Fibroblast of skin of abdomen (primary cell): ENCODE measurements around the gene SLC16A12. TPM values are rescaled to one million over a fixed set of nuclear protein-coding genes. Genes with fewer than 3 reads are reported as not detected.

ENCODE experiments used
- DNase-seq: peaks from one replicate; pipeline ENCODE4 v3.0.0-alpha.2; 2013
- polyA plus RNA-seq, 2 experiments: library from polyadenylated mRNA; unstranded; fragments of 120-200 nt; gene quantifications; one replicate each; pipeline ENCODE4 v1.2.1, GENCODE V29; 2013; ENCODE audit not compliant: insufficient read length in 2 of 2

The SLC16A12 gene, protein sequence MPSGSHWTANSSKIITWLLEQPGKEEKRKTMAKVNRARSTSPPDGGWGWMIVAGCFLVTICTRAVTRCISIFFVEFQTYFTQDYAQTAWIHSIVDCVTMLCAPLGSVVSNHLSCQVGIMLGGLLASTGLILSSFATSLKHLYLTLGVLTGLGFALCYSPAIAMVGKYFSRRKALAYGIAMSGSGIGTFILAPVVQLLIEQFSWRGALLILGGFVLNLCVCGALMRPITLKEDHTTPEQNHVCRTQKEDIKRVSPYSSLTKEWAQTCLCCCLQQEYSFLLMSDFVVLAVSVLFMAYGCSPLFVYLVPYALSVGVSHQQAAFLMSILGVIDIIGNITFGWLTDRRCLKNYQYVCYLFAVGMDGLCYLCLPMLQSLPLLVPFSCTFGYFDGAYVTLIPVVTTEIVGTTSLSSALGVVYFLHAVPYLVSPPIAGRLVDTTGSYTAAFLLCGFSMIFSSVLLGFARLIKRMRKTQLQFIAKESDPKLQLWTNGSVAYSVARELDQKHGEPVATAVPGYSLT
- polyA plus RNA-seq (2013, experiment 1 of 2; ENCODE audit: insufficient read length): not detected
- 0.02 TPM for polyA plus RNA-seq (2013, experiment 2 of 2; ENCODE audit: insufficient read length)

GRCh38 chr10:89535171-89536012 lies at the start of gene SLC16A12:
TSS of gene SLC16A12 (minus strand) at chr10:89535594. CDS start at chr10:89462578, 73,016 bp downstream.
- no peak for DNase-seq

GRCh38 chr10:89582022-89582421 lies 46.6 kb upstream of the SLC16A12 start:
- no peak for DNase-seq

GRCh38 chr10:89580243-89580642 lies 44.8 kb upstream of the SLC16A12 start:
- no peak for DNase-seq

DNA sequence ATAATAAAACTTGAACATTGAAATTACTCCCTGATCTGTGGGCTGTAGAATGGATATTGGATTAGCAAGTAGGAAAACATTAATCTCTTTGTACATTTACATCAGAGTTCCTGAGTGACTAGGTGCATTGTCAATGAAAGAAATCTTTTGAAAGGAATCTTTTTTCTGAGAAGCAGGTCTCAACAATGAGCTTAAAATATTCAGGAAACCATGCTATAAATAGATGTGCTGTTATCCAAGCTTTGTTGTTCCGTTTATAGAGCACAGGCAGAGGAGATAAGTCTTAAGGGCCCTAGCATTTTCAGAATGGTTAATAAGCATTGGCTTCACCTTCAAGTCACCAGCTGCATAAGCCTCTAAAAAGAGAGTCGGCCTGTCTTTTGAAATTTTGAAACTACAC lies 41.3 kb upstream of the SLC16A12 start:
- DNase-seq: no peak

GRCh38 chr10:89576022-89576421 lies 40.6 kb upstream of the SLC16A12 start:
- DNase-seq: no peak

- DNase-seq: peak; percentile 60
Measured at GRCh38 chr10:89575031-89575430, 39.6 kb upstream of the SLC16A12 start.

DNA sequence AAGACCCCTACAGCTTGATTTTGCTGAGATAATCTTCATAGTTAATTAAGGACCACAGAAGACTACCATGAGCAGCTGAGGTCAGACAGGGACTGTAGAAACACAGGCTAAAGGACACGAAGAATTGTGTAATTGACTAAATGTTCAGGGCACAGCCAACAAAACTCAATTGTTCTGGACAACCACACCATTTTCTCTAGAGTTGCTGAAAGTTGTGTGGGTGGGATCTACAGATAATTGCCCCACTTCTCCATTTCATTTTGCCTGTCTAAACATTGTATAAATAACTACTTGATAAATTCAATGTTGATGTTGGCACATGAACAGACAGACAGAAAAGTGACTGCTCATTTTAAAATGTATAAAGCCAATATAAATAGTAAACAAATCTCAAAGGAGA lies 39.0 kb upstream of the SLC16A12 start:
- no peak for DNase-seq

- peak; percentile 4 for DNase-seq
Measured at GRCh38 chr10:89567576-89568245, 32.3 kb upstream of the SLC16A12 start.

DNA sequence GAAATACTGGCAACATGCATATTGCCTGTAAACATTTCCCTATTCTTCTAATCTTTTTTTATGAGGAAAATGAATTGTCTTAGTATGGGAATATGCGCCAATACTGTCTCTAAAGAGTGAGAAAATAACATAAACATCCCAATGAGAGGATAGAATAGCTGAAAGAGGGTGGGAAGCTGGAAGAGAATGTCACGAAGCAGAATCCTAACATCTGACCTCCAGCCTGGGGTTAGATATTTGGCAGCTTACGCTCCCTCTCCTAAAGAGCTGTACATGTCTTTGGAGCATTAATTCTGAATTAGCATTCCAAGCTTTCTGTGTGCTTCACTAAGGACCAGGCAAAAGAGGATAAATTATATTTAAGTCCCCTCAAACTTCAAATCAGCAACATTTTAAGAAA lies 31.6 kb upstream of the SLC16A12 start:
- DNase-seq: no peak

DNA sequence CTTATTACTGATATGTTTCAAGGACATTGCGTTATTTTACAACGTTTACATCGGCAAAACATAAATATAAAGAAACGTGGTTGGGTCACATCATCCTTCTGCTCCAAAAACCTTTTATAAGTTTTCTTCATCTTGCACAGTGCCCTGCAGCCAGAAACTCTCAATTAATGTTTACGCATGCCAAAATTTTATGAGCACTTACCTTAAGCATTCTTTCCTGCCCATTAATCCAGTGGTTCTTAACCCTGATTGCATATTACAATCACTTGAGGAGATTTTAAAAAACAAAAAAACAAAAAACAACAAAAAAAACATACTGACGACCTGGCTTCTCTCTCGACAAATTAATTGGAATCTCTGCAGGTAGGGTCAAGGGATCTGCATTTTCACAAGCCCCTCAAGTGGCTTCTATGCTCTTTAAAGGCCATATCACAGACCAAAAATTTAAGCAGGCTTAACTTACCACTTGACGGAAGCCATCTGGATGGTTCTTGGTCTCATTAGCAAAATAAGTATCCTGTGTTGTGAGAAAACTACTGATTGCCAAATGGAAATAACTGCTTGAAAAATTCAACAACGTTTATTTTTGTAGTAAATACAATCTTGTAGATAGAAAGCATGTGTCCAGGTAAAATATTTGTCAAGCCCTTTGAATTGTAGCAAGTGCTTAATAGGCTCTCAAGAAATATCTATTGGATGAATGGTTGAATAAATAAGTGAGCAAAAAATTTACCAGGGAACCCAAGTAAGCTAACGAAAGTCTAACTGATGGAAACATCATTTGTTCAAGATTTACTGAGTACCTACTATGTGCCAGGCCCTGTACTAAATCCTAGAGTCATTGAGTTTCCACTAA lies 30.9 kb upstream of the SLC16A12 start:
- DNase-seq: no peak

DNA sequence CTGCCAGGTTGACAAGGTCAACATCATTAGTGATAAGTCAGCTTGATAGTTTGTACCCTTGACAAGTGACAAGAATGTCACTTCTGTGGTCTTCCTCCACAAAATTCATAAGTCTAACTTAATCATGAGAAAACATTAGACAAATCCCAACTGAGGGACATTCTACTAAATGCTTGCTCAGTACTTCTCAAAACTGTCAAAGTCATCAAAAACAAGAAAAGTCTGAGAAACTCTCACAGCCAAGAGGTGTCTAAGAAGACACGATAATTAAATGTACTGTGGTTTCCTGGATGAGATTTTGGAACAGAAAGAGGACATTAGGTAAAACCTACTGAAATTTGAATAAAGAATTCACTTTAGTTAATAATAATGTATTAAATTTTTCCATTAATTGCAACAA lies 29.8 kb upstream of the SLC16A12 start:
- no peak for DNase-seq

- DNase-seq: peak; percentile 37
Measured at GRCh38 chr10:89563861-89564478, 28.6 kb upstream of the SLC16A12 start.

DNA sequence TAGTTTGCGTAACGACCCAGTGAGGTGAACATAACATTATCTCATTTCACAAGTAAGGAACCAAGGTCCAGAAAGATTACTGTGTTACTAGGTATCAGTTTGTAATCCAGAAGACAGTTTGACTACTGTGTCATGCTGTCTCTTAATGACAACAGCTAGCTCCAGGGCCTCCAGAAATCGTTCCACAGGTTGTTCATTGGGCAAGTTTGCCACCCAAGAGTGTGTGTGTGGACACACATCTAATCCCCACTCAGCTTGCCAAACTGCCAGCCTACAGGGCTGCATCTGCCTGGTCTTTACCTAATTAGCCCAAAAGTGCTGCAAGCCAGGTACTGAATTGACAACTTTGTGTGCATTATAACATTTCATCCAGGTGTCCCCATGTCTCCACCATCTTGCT lies 27.9 kb upstream of the SLC16A12 start:
- DNase-seq: no peak

GRCh38 chr10:89556600-89556999 lies 21.2 kb upstream of the SLC16A12 start:
- peak; percentile 24 for DNase-seq

DNA sequence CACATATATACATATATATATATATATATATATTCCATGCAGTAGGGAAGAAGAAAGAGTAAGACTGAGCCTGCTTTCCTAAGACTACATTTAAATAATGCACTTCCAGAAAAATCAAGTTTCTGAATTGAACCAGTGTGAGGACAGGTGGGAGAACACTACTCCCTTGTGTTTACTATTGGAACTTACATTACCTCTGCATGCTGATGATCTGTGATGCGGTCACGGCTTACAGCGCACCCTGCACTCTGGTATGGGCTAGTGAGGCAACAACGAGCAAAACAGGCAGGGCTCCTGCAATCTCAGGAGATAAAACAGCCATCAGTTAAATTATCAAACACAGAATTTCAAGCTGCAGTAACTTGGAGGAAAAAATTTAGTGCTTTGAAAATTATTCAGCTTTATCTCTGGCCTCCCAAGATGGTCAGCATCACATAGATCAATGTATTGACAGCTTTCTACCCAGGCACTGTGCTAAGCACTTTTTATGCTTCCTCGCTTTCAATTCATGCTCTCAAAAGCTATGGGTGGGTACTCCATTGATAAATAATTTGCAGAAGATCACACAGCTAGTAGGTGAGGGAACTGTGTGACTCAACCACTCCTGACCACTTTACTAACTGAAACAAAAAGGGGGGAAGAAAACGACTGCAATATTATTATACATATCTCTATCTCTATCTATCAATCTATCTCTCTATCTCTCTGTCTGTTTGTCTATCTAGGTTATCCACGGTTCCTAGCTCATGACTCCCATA lies 20.5 kb upstream of the SLC16A12 start:
- DNase-seq: peak; percentile 18

- no peak for DNase-seq
Measured at GRCh38 chr10:89554433-89554832, 19.0 kb upstream of the SLC16A12 start.

DNA sequence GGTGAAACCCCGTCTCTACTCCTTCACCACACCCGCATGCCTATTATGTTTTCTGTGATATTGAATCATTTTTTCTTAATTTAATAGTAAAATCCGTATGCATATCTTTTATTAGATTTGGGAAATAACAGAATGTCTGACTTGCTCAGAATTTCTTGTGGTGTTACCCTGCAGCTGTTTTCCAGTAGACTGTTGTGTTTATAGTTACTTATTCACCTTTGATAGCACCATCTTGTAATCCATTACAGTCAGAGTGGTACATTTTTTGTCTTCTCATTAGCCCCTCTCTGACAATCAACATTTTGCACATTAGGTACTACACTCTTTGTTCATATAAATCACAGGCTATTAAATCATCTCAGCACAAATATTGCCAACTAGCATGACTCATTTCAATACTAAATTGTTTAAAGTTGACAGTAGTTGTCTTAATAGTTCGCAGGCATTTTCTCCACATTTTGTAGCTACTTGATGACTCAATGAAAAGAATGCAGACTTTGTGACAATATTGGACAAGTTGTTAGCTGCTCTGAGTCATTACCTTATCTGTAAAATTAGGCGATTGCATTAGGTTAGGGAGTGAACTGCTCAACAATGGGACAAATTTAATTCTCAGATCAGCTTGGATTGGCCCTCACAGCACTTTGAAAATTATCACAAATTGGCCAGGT lies 17.8 kb upstream of the SLC16A12 start:
- peak; percentile 95 for DNase-seq

DNA sequence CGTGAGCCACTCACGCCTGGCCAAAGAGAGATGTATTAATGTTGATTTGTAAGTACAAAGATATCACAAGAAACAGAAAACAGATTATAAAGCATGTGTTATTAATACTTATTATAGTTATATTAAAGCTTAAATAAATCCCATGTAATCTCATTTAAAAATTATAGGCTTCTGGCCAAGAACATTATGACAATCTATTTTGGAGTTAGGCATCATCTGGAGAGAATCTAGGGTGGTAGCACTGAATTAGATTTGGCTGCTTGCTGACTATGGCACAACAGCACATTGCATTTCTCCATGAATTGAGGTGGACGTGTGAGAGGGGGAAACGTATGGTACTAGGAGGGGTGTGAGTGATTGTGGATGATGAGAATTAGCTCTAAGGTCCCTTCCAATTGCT lies 16.8 kb upstream of the SLC16A12 start:
- no peak for DNase-seq

DNA sequence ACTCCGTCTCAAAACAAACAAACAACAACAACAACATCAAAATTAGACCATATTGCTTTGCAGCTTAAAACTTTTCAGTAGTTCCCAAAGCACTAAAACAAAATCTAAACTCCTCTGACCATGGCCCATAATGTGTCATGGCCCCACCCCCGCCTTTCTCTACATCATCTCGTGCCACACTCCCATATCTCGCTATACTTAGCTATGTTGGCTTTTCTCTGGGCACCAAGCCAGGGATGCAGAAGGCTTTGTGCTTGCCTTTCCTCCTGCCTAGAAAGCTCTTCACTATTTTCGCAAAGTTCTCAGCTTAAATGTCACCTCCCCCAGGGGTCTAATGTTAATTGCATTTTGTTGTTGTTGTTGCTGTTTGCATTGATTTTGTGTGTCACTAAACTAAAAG lies 15.1 kb upstream of the SLC16A12 start:
- peak; percentile 8 for DNase-seq

DNA sequence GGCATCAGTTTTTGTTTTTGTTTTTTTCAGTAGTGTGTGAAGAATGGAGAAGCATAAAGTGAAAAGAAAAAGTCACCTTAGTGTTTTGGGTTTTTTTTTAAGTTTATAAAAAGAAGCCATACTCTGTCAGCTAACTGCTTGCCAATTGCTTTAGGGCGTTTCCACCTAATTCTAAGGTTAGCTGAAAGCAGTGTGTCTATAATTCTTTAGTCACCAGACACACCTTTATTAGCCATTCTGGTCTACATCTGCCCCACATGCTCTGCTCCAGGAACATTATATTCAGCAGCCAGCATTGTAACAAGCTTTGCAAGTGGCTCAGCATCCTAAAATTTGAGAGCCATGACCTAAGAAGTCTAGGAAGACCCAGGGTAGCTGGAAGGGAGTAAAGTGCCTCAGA lies 14.1 kb upstream of the SLC16A12 start:
- DNase-seq: no peak
